ENCODE results near the gene KRT33A. TPM values are rescaled to one million over a fixed set of nuclear protein-coding genes. Genes with fewer than 3 reads are reported as not detected.

Gene KRT33A
- total and polyA plus RNA-seq, 2 experiments from 2014 or later, result not detected

DNA sequence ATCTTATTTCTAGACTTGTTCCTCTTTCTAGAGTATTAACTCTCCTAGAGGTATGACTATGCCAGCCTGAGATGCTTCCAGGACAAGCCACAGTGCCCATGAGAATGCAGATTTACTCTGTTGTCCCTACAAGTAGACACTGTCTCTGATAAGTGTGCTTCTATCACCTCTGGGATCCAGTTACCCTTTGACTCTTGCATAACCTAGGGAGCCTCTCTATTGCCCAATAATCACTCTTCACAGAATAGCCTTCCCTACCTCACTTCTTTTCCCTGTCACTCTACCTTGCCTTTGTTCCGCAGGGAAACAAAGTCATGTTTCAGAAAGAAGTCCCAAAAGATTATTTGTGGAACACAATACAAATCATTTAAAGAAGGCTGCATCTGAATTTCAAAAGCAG, 33.1 kb upstream of the KRT33A start:
- DNase-seq (ENCODE audit: low spot score), result no peak
- H3K4me1 ChIP-seq (ENCODE audit: insufficient read depth), result no peaks in the 10 kb centered on the region
- no peak overlapping the region for H2AFZ ChIP-seq
- no peaks in the 10 kb centered on the region for H3F3A ChIP-seq (replicated peaks; ENCODE audit: low read depth)
- H3K27ac ChIP-seq (ENCODE audit: low read depth), result no peak overlapping the region
- no peak for ATAC-seq
- H3K4me1 Mint-ChIP-seq, result no peaks in the 10 kb centered on the region
- H4K20me1 ChIP-seq (replicated peaks; ENCODE audit: insufficient read depth), result no peaks in the 10 kb centered on the region
- H3K36me3 Mint-ChIP-seq (ENCODE audit: low read depth), result no peaks in the 10 kb centered on the region; the same call in 2 of the 3 replicates
- H3K9me2 ChIP-seq (ENCODE audit: insufficient read depth), result peaks cover 1% of the 10 kb centered on the region; the same call in 1 of the 2 replicates
- H3K27me3 Mint-ChIP-seq (ENCODE audit: insufficient read depth, low read depth, poor library complexity), result peaks cover 2% of the 10 kb centered on the region
- no peaks in the 10 kb centered on the region for H3K27me3 ChIP-seq (ENCODE audit: insufficient read depth)
- H3K9me3 Mint-ChIP-seq, result peaks cover 16% of the 10 kb centered on the region
- H3K4me2 ChIP-seq, result no peak overlapping the region
- no peak overlapping the region for H3K27ac Mint-ChIP-seq
- H3K4me3 Mint-ChIP-seq, result no peak overlapping the region
- H3K79me2 ChIP-seq (replicated peaks; ENCODE audit: insufficient read depth), result no peaks in the 10 kb centered on the region
- no peak overlapping the region for H3K4me3 ChIP-seq
- TF ChIP-seq, protein P1, sequence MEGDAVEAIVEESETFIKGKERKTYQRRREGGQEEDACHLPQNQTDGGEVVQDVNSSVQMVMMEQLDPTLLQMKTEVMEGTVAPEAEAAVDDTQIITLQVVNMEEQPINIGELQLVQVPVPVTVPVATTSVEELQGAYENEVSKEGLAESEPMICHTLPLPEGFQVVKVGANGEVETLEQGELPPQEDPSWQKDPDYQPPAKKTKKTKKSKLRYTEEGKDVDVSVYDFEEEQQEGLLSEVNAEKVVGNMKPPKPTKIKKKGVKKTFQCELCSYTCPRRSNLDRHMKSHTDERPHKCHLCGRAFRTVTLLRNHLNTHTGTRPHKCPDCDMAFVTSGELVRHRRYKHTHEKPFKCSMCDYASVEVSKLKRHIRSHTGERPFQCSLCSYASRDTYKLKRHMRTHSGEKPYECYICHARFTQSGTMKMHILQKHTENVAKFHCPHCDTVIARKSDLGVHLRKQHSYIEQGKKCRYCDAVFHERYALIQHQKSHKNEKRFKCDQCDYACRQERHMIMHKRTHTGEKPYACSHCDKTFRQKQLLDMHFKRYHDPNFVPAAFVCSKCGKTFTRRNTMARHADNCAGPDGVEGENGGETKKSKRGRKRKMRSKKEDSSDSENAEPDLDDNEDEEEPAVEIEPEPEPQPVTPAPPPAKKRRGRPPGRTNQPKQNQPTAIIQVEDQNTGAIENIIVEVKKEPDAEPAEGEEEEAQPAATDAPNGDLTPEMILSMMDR (conservative IDR thresholded peaks at IDR 0.05; ENCODE audit: low read depth in 2 of 2), result no peak
- TF ChIP-seq EZH2 (IDR thresholded peaks at IDR 0.05; ENCODE audit: low read depth, unreplicated experiment) (no peak), CREB1 (CRISPR knock-in tag; IDR thresholded peaks at IDR 0.05; ENCODE audit: low read depth) (no peak), EZH2phosphoT487 (IDR thresholded peaks at IDR 0.05; ENCODE audit: unreplicated experiment) (no peak), REST (IDR thresholded peaks at IDR 0.05; ENCODE audit: unreplicated experiment) (no peak), ETS1 (IDR thresholded peaks at IDR 0.05) (no peak), POLR2AphosphoS5 (IDR thresholded peaks at IDR 0.05; ENCODE audit: low read depth) (no peak), STAT1 (IDR thresholded peaks at IDR 0.05; ENCODE audit: unreplicated experiment) (no peak), JUNB (IDR thresholded peaks at IDR 0.05; ENCODE audit: unreplicated experiment) (no peak), ZNF114 (CRISPR knock-in tag; IDR thresholded peaks at IDR 0.05) (no peak), ZNF331 (CRISPR knock-in tag; IDR thresholded peaks at IDR 0.05; ENCODE audit: low read depth) (no peak), NANOG (IDR thresholded peaks at IDR 0.05; ENCODE audit: borderline replicate concordance) (no peak)
- TF ChIP-seq, protein P2, sequence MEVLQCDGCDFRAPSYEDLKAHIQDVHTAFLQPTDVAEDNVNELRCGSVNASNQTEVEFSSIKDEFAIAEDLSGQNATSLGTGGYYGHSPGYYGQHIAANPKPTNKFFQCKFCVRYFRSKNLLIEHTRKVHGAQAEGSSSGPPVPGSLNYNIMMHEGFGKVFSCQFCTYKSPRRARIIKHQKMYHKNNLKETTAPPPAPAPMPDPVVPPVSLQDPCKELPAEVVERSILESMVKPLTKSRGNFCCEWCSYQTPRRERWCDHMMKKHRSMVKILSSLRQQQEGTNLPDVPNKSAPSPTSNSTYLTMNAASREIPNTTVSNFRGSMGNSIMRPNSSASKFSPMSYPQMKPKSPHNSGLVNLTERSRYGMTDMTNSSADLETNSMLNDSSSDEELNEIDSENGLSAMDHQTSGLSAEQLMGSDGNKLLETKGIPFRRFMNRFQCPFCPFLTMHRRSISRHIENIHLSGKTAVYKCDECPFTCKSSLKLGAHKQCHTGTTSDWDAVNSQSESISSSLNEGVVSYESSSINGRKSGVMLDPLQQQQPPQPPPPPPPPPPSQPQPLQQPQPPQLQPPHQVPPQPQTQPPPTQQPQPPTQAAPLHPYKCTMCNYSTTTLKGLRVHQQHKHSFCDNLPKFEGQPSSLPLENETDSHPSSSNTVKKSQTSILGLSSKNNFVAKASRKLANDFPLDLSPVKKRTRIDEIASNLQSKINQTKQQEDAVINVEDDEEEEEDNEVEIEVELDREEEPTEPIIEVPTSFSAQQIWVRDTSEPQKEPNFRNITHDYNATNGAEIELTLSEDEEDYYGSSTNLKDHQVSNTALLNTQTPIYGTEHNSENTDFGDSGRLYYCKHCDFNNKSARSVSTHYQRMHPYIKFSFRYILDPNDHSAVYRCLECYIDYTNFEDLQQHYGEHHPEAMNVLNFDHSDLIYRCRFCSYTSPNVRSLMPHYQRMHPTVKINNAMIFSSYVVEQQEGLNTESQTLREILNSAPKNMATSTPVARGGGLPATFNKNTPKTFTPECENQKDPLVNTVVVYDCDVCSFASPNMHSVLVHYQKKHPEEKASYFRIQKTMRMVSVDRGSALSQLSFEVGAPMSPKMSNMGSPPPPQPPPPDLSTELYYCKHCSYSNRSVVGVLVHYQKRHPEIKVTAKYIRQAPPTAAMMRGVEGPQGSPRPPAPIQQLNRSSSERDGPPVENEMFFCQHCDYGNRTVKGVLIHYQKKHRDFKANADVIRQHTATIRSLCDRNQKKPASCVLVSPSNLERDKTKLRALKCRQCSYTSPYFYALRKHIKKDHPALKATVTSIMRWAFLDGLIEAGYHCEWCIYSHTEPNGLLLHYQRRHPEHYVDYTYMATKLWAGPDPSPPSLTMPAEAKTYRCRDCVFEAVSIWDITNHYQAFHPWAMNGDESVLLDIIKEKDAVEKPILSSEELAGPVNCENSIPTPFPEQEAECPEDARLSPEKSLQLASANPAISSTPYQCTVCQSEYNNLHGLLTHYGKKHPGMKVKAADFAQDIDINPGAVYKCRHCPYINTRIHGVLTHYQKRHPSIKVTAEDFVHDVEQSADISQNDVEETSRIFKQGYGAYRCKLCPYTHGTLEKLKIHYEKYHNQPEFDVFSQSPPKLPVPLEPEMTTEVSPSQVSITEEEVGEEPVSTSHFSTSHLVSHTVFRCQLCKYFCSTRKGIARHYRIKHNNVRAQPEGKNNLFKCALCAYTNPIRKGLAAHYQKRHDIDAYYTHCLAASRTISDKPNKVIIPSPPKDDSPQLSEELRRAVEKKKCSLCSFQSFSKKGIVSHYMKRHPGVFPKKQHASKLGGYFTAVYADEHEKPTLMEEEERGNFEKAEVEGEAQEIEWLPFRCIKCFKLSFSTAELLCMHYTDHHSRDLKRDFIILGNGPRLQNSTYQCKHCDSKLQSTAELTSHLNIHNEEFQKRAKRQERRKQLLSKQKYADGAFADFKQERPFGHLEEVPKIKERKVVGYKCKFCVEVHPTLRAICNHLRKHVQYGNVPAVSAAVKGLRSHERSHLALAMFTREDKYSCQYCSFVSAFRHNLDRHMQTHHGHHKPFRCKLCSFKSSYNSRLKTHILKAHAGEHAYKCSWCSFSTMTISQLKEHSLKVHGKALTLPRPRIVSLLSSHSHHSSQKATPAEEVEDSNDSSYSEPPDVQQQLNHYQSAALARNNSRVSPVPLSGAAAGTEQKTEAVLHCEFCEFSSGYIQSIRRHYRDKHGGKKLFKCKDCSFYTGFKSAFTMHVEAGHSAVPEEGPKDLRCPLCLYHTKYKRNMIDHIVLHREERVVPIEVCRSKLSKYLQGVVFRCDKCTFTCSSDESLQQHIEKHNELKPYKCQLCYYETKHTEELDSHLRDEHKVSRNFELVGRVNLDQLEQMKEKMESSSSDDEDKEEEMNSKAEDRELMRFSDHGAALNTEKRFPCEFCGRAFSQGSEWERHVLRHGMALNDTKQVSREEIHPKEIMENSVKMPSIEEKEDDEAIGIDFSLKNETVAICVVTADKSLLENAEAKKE (CRISPR knock-in tag; IDR thresholded peaks at IDR 0.05), result no peak
- H3K36me3 ChIP-seq (ENCODE audit: insufficient read depth), result no peaks in the 10 kb centered on the region

All from GM23338 (cell line).